SHP77 treated with DMSO at 0.1 percent for 48 hours (cell line): Measurements from ENCODE around the gene BMP3.
"Not testable (repeated sequence)": the region's sequence is repeated elsewhere in the genome, so short reads cannot be mapped to it uniquely, and the experiment has no call there.

Experiments
- DNase-seq: peaks from one replicate; lab custom pipeline; 2025; lab: John Stamatoyannopoulos, UW

Gene BMP3, protein sequence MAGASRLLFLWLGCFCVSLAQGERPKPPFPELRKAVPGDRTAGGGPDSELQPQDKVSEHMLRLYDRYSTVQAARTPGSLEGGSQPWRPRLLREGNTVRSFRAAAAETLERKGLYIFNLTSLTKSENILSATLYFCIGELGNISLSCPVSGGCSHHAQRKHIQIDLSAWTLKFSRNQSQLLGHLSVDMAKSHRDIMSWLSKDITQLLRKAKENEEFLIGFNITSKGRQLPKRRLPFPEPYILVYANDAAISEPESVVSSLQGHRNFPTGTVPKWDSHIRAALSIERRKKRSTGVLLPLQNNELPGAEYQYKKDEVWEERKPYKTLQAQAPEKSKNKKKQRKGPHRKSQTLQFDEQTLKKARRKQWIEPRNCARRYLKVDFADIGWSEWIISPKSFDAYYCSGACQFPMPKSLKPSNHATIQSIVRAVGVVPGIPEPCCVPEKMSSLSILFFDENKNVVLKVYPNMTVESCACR

DNA sequence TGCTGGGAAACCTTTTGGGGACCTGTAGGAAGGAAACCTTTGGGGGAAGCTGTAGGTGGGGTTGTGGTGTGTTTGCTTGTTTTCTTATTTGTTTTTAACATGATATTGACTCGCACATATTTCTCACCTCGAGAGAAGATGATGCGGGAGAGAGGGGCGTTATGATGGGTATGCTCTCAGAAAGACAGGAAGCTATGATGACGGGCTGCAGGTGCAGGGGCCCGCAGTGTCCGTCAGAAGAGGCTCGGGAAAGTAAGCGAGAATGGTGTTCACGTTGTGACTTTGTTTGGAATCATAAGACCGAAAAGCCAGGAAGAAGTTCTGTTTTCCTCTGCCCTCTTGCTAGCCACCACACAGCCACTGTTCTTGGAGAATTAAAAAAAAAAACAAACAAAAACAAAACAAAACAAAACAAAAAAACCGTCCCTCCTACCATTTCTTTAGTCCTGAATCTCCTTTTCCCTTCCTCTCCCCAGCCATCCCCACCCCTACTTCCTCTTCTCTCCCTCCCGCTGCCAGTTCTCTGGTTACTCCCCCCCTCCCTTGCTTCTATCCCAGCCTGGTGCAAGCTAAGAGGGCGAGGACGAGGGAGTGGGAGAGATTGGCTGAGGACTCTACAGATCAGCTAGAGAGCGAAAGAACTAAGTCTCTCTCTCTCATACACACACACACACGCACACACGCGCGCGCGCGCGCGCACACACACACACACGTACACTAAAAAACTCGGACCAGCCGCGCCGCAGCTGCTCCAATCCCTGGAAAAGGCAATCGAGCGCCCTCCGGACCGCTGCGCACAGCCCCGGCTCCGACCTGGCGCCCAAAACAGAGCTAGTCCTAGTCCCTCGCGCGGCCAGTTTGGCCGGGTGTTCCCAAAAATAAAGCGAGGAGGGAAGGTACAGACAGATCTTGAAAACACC lies at the start of gene BMP3:
Gene BMP3, plus strand, starts transcription at position 648 of the 920 bp plus-strand sequence. CDS start 577 bp downstream, outside the sequence.
- DNase-seq: no peak

DNA sequence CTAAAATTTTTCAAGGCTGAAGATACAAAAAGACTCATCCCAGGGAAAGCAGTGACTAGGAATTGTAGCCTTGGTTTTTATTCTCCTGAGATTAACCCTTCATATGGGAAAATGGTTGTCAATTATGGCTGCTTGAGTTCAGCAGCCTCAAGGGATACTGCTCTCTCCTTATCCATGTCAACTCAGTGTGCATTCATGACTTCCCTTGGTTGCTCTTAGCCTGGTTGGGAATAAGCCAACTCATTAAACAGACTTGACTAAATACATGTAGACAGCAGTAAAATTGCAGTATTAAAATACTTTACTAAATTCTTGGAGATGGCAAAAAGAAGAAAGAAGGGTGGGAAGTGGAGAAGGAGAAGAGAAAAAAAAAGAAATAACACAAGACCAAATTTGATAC lies 44.5 kb upstream of the BMP3 start:
- DNase-seq: no peak

DNA sequence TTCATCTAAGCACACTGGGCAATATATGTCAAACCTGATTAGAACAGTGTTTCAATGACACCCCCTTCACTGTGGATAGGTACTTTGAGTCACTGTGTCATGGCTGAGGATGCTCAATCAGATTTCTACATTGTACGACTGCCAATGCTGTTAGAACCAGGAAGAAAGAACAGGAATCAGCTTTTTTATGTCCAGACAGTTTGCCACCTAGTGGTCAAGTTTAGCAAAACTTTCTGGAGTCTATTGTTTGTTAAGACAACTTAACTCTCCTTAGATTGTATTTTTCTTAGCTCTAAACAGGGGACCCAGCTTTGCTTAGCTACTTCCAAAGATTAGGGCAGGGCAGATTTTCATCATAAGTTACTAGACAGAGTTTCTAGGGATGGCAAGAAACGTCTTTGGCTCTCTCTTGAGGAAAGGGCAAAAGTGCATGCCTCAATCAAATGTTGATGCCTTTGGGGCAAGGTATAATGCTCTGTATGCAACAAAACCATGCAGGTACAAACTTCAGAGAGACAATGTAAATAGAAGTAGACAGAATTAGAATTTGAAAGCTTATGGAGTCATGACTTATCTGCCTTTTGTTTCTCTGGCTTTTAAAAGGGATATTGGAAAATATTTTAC lies 40.5 kb upstream of the BMP3 start:
- DNase-seq: peak; percentile 19

DNA sequence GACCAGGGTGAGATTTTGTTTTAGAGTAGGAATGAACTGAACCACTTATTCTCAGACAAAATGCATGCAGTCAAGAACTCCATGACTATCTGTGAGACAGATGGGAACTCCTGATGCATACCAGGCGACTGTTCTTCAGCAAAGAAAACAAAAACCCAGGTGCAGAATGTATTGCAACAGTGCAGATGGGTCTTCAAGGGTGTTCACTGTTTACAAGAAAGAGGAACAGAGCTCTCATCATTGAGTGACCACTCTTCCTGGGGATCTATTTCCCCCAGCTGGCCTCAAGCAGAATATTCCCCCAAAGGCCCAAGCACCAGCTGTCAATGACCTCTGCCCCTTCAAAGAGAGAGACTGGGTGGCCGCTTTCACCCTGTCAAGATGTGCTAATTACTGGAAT lies 39.7 kb upstream of the BMP3 start:
- DNase-seq: no peak

DNA sequence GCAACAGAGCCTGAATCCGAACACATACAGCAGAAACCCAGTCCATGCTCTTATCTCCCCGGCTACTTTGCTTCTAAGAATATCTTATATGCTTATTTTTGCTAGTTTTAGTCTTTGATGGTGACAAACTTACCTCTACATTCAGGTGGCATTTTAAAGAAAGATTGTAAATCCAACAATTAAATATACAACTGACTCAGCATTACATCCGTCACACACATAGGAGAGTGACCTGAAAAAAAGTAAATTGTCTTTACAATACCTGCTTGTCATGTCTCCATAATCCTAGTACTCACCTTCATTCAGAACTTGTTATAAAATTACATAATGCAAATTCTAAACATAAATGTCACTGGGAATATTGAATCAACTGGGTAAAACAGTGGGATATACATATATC lies 30.6 kb upstream of the BMP3 start:
- DNase-seq: no peak

DNA sequence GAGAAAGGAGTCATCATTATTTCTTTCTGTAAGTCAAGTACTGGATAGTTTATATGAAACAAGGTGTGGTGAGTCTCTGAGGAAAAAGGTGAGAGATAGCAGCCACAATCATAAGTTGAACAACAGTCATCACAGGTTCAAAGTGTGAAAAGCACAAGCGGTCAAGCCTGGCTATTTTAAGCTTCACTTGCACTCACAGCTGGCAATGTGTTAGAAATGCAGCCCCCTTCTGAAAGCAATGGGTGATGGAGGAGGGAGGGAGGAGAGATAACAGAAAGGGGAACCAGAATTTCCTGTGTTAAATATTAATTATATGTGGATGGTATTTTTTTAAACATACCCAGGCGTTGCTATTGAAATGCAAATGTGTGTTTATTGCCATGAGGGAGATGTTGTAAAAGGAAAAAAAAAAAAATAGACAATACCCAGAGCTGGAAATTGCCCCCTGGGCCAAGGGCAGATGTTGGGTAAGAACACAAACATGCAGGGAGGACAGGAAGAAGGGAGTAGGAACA lies 26.9 kb upstream of the BMP3 start:
- DNase-seq: no peak

DNA sequence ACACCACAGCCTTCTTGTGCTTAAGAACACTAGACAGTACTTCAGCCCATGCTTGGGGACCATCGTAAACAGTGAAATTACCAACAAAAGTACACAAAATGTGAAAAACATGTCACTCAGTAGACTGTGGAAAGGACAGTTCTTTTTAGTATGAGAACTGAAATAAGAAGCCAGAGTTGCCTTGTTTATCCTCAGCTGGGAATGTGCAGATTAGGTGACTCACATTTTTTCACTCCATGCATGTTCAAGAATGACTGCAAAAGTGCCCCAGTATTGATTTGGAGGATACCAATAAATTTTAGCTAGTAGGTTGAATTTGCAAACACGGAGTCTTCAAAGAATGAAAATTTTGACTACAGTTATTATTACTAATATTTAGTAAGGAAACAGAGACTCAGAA lies 23.1 kb upstream of the BMP3 start:
- DNase-seq: no peak

DNA sequence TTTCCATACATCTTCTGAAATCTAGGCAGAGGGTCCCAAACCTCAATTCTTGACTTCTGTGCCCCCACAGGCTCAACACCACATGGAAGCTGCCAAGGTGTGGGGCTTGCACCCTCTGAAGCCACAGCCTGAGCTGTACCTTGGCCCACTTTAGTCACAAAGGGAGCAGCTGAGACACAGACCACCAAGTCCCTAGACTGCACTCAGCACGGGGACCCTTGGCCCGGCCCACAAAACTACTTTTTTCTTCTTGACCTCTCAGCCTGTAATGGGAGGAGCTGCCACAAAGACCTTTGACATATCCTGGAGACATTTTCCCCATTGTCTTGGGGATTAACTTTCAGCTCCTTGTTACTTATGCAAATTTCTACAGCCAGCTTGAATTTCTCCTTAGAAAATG lies 13.9 kb upstream of the BMP3 start:
- DNase-seq: not testable (repeated sequence)

DNA sequence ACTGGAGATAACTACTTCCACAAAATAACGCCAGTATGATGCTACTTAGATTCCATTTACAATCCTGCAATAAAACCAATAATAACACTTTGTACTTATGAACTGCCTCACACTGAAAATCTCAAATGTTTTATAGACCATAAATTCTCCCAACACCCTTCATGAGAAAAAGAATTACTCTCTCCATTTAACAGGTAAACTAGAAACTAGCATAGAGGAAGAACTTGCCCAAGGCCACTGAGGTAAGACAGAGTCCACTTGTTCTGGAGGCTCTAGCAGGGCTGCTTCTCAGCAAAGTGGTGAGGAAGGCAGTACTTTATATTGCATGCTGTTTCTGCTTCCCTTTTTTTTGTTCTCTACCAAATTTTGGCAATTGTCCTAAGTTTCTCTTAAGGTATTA lies 11.5 kb upstream of the BMP3 start:
- no peak for DNase-seq

DNA sequence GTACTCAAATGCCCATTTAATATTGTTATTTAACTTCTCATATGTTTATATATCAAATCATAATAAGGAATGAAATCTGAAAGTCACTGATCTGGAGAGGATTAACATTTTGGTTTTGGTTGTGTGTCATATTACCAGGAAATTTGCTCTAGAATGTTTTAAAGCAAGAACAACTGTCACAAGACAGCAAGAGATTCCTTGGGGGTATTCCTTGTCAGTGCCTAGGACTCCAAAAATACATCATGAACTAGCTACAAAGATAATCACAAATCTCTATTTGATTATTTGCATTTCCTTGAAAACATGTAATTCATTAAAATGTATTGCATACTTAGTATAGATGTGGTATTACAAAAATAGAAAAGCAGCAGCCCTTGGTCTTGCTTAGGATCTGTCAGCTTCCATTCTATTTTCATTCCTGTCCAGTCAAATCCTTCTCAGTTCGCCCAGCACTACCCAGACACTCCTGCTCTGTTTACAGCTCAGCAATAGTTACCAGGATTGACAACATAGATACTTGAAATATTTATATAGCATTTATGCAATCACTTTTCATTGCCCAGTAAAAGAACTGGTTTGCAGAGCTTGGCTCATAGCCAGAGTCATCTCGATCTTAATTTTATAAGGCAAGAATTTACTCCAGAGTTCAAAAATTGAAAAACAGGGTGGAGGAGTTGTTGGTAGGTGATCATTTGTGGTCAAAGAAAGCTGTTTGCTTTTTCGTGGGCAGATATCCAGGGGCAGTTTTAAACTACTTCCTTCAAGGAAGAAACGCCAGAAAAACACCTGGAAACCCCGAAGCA lies 9.2 kb upstream of the BMP3 start:
- DNase-seq: no peak

DNA sequence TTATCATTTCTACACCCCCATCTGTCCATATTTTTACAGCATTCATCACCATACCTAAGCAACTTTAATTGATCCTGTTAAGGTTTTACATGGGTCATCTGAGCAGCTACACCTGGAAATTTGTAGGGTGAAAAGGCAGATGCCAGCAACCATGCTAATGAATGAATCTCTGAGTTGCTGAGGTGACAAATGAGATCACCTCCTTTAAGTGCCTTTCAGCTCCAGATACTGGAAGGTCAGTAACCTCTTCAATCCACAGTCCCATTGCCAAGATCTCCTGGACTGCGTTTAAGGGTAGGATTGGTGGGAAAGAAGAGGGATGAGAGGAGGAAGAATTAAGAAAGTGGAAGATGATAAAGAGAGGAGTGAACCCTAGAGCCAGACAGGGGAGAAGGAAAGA lies 8.5 kb upstream of the BMP3 start:
- DNase-seq: no peak

DNA sequence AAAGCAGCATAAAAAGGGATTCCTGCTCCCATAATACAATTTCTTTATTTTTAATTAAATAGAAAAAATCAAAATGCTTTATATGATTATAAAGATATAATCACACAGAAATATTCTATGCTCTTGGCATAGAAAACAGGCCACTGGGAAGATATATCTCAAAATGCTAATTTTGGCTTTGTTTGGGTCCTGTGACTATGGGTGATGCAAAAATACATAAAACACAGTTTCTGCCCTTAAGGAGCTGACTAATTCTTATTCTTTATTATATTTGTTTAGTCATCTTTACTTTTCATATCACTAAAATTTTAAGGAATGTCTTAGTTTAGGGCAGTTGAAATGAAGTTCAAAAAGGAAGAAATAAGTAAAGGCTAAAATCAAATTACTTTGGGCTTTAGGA lies 7.0 kb upstream of the BMP3 start:
- DNase-seq: no peak

DNA sequence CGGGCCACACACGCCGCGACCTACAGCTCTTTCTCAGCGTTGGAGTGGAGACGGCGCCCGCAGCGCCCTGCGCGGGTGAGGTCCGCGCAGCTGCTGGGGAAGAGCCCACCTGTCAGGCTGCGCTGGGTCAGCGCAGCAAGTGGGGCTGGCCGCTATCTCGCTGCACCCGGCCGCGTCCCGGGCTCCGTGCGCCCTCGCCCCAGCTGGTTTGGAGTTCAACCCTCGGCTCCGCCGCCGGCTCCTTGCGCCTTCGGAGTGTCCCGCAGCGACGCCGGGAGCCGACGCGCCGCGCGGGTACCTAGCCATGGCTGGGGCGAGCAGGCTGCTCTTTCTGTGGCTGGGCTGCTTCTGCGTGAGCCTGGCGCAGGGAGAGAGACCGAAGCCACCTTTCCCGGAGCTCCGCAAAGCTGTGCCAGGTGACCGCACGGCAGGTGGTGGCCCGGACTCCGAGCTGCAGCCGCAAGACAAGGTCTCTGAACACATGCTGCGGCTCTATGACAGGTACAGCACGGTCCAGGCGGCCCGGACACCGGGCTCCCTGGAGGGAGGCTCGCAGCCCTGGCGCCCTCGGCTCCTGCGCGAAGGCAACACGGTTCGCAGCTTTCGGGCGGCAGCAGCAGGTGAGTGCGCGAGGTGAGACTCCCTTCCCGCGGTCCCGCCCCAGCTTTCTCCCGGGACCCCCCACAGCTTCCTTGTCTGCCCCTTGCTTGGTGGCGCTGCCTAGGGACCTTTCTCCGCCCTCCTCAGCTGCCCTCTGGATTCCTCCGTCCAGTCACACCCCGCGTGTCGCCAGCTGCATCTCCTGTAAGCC lies 678 bp downstream of the BMP3 start:
- DNase-seq: no peak

DNA sequence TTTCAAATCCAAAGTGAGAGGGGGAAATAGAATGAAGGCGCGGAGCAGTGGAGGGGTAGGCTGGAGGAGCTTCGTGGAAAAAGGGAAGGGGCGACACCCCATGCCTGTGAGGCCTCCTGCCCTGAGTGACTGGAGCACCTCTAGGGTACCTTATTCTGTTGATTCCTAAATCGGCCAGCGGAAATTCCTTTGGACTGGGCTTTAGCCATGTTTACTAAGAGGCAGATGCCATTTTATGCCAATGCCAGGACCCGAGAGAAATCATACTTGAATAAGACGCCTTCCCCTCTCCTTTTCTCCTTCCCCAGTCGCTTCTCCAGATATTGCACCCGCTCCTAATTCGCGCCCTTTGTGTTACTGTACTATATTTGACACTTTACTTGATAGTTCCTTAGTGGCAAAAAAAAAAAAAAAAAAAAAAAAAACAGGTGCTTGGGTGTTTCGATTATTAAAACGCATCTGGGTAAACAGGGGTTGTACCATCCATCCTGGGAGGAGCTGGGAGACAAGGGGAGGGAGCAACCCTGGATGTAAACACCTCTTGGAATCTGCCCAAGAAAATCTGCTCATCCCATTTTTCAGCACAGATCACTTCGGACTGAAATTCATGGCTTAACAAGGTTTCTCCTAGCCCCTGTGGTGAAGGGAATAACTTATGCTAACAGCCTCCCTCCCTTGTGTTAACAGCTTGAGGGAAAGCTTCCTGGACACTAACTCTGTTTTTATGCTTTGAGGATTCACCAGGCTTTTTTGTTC lies 1.5 kb downstream of the BMP3 start:
- DNase-seq: no peak

DNA sequence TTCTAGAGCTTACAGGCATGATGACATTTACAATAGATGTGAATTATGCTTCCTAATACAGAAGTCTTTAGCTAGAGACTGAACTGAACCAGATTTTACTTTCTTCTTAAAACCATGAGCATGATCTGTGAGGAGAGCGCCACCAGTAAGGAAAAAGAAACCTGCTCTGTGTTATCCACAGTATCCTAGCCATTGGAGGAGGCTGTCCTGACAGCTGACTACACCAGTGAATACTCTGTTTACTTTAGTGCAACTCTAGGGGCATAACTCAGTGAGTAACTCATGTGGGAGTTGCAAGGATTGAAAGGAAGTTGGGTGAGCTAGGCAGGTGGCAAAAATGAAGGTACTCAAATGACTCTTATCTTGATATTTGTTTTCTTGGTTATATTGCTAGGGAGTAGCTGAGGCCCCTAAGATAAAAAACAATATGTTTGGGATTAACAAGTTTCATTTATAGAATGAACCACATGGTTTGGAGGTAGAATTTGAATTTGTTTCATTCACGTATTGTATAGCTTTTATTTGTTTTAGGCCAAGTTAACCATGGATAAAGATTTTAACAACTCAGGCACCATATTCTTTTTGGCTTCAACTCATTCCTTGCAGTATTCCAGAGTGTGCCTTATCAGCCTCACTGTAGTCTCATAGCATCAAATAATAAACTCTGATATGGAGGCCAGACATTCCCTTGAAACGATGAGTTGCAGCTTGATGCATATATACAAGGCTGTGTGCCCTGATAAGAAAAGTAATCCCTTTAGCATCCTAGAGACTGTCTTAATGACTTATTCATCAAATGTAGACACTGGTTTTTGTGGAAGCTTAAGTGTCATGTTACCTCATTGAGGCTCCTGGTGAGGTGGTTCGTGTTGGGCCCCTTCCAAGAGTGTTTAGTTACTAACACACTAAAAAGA lies 2.5 kb downstream of the BMP3 start:
- no peak for DNase-seq

DNA sequence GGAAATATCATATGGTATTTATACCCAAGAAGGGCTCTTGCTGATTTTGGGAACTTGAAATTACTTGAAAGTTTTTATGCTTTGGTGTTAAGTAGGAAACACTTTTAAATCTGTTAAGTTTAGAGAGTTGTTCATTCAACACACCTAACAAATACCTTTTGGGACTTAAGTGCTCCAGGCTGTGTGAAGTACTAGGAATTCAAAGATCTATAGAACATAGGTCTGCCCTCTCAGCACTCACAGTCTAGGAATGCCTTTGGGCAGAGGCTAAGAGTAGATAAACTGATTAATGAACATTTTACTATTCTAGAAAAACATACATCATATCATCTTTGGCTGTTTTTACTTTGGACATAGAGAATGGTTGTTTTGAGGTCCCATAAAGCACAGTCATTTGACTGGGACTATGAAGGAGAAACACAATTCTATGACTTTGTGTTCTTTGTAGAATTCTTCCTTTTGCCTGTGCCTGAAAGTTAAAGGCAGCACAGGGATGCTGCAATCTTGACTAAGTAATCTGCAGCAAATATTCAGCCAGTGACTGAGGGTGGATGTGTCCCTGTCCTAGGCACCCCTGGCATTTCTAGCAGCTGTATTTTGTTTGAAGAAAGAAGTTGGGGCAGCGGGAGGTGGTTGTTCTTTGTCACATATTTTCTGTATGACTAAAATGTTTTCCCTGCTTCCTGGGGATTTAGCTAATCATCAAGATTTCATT lies 8.3 kb downstream of the BMP3 start:
- DNase-seq: no peak

DNA sequence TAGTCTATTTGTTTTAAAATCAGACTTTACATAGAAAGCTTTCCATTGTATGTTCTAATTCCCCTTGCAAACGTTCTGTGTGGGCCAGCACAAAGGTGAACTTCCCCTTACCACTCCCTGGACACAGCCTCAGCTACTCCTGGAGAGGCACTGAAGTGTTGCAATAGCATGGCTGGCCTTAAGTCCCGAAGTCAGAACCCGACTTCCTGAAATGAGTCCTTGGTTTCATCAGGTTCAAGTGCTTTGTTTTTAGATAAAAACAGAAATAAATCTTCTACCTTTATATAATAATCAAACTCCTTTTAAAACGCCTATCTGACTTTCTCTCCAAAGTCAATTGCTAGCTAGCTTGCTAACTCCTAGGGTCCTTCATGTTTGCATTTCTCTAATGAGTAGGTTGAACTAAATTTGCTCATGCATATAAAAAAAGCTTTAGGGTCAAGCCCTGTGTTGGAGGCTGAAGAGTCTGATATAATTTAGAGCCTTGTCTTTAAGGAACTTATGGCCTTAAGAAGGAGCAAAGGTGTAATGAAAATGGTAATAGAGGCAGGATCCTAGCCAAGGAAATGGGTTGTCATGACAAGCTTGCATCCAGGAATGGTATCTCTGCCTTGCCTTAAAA lies 9.0 kb downstream of the BMP3 start:
- DNase-seq: no peak
